Chondrocyte (in vitro differentiated cells): Measurements from ENCODE around the gene NRDE2. TPM values are rescaled to one million over a fixed set of nuclear protein-coding genes. Genes with fewer than 3 reads are reported as not detected.

Experiments used
- DNase-seq: peaks from one replicate; pipeline ENCODE4 v3.0.0; 2021; ENCODE audit warnings: mixed read lengths, low spot score
- H3K27ac Mint-ChIP-seq: one replicate; pipeline ENCODE4 v1.8.0; 2021; ENCODE audit warnings: mild to moderate bottlenecking, moderate library complexity, mixed read lengths; ENCODE audit not compliant: unreplicated experiment
- H3K27me3 Mint-ChIP-seq: 2 replicates; pipeline ENCODE4 v1.8.0; 2021; ENCODE audit warnings: low read depth, mixed read lengths
- H3K36me3 Mint-ChIP-seq: 2 replicates; pipeline ENCODE4 v1.8.0; 2021; ENCODE audit warnings: low read depth, mixed read lengths
- H3K4me1 Mint-ChIP-seq: 2 replicates; pipeline ENCODE4 v1.8.0; 2021; ENCODE audit warnings: low read depth, mild to moderate bottlenecking, mixed read lengths
- H3K4me3 Mint-ChIP-seq: one replicate; pipeline ENCODE4 v1.8.0; 2021; ENCODE audit warnings: mild to moderate bottlenecking, moderate library complexity, mixed read lengths; ENCODE audit not compliant: unreplicated experiment
- H3K9me3 Mint-ChIP-seq: 2 replicates; pipeline ENCODE4 v1.8.0; 2021; ENCODE audit warnings: low read depth, mixed read lengths
- CTCF ChIP-seq: fragments of 200-600 bp; sonication (generic); IDR thresholded peaks from 2 replicates; pipeline ENCODE4 v1.5.0; 2021; ENCODE audit warnings: antibody characterized with exemption, mild to moderate bottlenecking, moderate library complexity
- total RNA-seq: library from RNA; stranded (reverse); gene quantifications from 3 replicates; pipeline ENCODE4 v1.2.1, GENCODE V29; 2021

The NRDE2 gene
- total RNA-seq, 1 donor from 2014 or later = 16.1 TPM

- Mint-ChIP-seq H3K27ac (peak overlapping the region; percentile 85), H3K36me3 (peaks cover 10% of the 10 kb centered on the region), H3K4me1 (peaks cover 30% of the 10 kb centered on the region), H3K9me3 (no peaks in the 10 kb centered on the region), H3K27me3 (no peaks in the 10 kb centered on the region), H3K4me3 (no peak overlapping the region)
- no peak for TF ChIP-seq CTCF
- DNase-seq = no peak
Measured at GRCh38 chr14:90281261-90281660, 50.5 kb downstream of the NRDE2 start.

- H3K9me3 Mint-ChIP-seq = no peaks in the 10 kb centered on the region
- H3K4me1 Mint-ChIP-seq = peaks cover 42% of the 10 kb centered on the region
- H3K27me3 Mint-ChIP-seq = no peaks in the 10 kb centered on the region
- no peak overlapping the region for H3K27ac Mint-ChIP-seq
- no peak for TF ChIP-seq CTCF
- H3K36me3 Mint-ChIP-seq = peaks cover 8% of the 10 kb centered on the region
- DNase-seq = no peak
- no peak overlapping the region for H3K4me3 Mint-ChIP-seq
Measured at GRCh38 chr14:90280096-90280495, 51.6 kb downstream of the NRDE2 start.

- no peak for TF ChIP-seq CTCF
- H3K4me1 Mint-ChIP-seq = peaks cover 58% of the 10 kb centered on the region
- H3K36me3 Mint-ChIP-seq = peaks cover 8% of the 10 kb centered on the region
- no peak overlapping the region for H3K4me3 Mint-ChIP-seq
- no peak for DNase-seq
- peak overlapping the region; percentile 63 for H3K27ac Mint-ChIP-seq
- H3K9me3 Mint-ChIP-seq = no peaks in the 10 kb centered on the region
- no peaks in the 10 kb centered on the region for H3K27me3 Mint-ChIP-seq
Measured at GRCh38 chr14:90278199-90279175, 53.3 kb downstream of the NRDE2 start.

- H3K27me3 Mint-ChIP-seq = no peaks in the 10 kb centered on the region
- H3K36me3 Mint-ChIP-seq = peaks cover 10% of the 10 kb centered on the region
- H3K27ac Mint-ChIP-seq = no peak overlapping the region
- TF ChIP-seq CTCF = no peak
- no peak overlapping the region for H3K4me3 Mint-ChIP-seq
- H3K9me3 Mint-ChIP-seq = no peaks in the 10 kb centered on the region
- no peak for DNase-seq
- H3K4me1 Mint-ChIP-seq = peaks cover 59% of the 10 kb centered on the region
Measured at GRCh38 chr14:90277581-90278198, 54.1 kb downstream of the NRDE2 start.

GRCh38 chr14:90276646-90277367, 54.9 kb downstream of the NRDE2 start:
- peaks cover 10% of the 10 kb centered on the region for H3K36me3 Mint-ChIP-seq

More at GRCh38 chr14:90276646-90277367, 54.9 kb downstream of the NRDE2 start:
- no peaks in the 10 kb centered on the region for H3K27me3 Mint-ChIP-seq
- no peak for DNase-seq
- peak overlapping the region; percentile 98 for H3K27ac Mint-ChIP-seq
- no peaks in the 10 kb centered on the region for H3K9me3 Mint-ChIP-seq
- peaks cover 55% of the 10 kb centered on the region for H3K4me1 Mint-ChIP-seq
- no peak overlapping the region for H3K4me3 Mint-ChIP-seq
- TF ChIP-seq CTCF = no peak
